Measurements from ENCODE around the gene CHST2. TPM values are rescaled to one million over a fixed set of nuclear protein-coding genes. Genes with fewer than 3 reads are reported as not detected.

Gene CHST2
- polyA plus RNA-seq, 4 donors: 0.81 to 3.4 (median 2.2) TPM; not detected in 1

GRCh38 chr3:143080196-143080595 lies 39.4 kb upstream of the CHST2 start:
- Histone ChIP-seq H3K36me3 (ENCODE audit: control insufficient read depth in 3 of 3, insufficient read depth in 2 of 3, low read depth in 1 of 3, low read length in 3 of 3) (no peaks in the 10 kb centered on the region), H3K27me3 (ENCODE audit: control insufficient read depth in 3 of 3, insufficient read depth in 3 of 3, low read length in 3 of 3) (no peaks in the 10 kb centered on the region), H3K27ac (ENCODE audit: low read depth in 1 of 3, low read length in 2 of 3) (no peak overlapping the region), H3K9me3 (ENCODE audit: control insufficient read depth in 2 of 2, insufficient read depth in 1 of 2, low read depth in 1 of 2, low read length in 1 of 2) (peaks cover 0 to 6% of the 10 kb centered on the region in 2 donors), H3K4me3 (ENCODE audit: low read depth in 1 of 3, low read length in 3 of 3) (no peak overlapping the region), H3K4me1 (ENCODE audit: control insufficient read depth in 3 of 3, insufficient read depth in 2 of 3, low read depth in 1 of 3, low read length in 2 of 3) (no peaks in the 10 kb centered on the region)
- WGBS, 3 donors: 85 to 91% (median 86%) methylated on average over 5 of the region's 5 CpGs
- no peak for DNase-seq
- no peak for FAIRE-seq

GRCh38 chr3:143081365-143081764 lies 38.2 kb upstream of the CHST2 start:
- peaks cover 0 to 9% of the 10 kb centered on the region in 2 donors for H3K9me3 ChIP-seq (ENCODE audit: control insufficient read depth in 2 of 2, insufficient read depth in 1 of 2, low read depth in 1 of 2, low read length in 1 of 2)

GRCh38 chr3:143081844-143082778 lies 37.5 kb upstream of the CHST2 start:
- FAIRE-seq: no peak
- peaks cover 0 to 9% of the 10 kb centered on the region in 2 donors for H3K9me3 ChIP-seq (ENCODE audit: control insufficient read depth in 2 of 2, insufficient read depth in 1 of 2, low read depth in 1 of 2, low read length in 1 of 2)
- no peaks in the 10 kb centered on the region for H3K4me1 ChIP-seq (ENCODE audit: control insufficient read depth in 3 of 3, insufficient read depth in 2 of 3, low read depth in 1 of 3, low read length in 2 of 3)
- H3K36me3 ChIP-seq (ENCODE audit: control insufficient read depth in 3 of 3, insufficient read depth in 2 of 3, low read depth in 1 of 3, low read length in 3 of 3): no peaks in the 10 kb centered on the region
- H3K27me3 ChIP-seq (ENCODE audit: control insufficient read depth in 3 of 3, insufficient read depth in 3 of 3, low read length in 3 of 3): no peaks in the 10 kb centered on the region
- H3K27ac ChIP-seq (ENCODE audit: low read depth in 1 of 3, low read length in 2 of 3): peak overlapping the region in 1 of 3 donors; percentile 46
- 77 to 80% (median 79%) methylated on average over 19 of the region's 19 CpGs for WGBS, 3 donors
- no peak overlapping the region for H3K4me3 ChIP-seq (ENCODE audit: low read depth in 1 of 3, low read length in 3 of 3)
- DNase-seq: no peak

More at GRCh38 chr3:143081365-143081764, 38.2 kb upstream of the CHST2 start:
- Histone ChIP-seq H3K4me1 (ENCODE audit: control insufficient read depth in 3 of 3, insufficient read depth in 2 of 3, low read depth in 1 of 3, low read length in 2 of 3) (no peaks in the 10 kb centered on the region), H3K27me3 (ENCODE audit: control insufficient read depth in 3 of 3, insufficient read depth in 3 of 3, low read length in 3 of 3) (no peaks in the 10 kb centered on the region), H3K36me3 (ENCODE audit: control insufficient read depth in 3 of 3, insufficient read depth in 2 of 3, low read depth in 1 of 3, low read length in 3 of 3) (no peaks in the 10 kb centered on the region), H3K27ac (ENCODE audit: low read depth in 1 of 3, low read length in 2 of 3) (no peak overlapping the region), H3K4me3 (ENCODE audit: low read depth in 1 of 3, low read length in 3 of 3) (no peak overlapping the region)
- 84 to 96% (median 94%) methylated on average over 1 of the region's 1 CpG for WGBS, 3 donors
- no peak for FAIRE-seq
- DNase-seq: no peak

- no peak overlapping the region for H3K4me3 ChIP-seq (ENCODE audit: low read depth in 1 of 3, low read length in 3 of 3)
- H3K36me3 ChIP-seq (ENCODE audit: control insufficient read depth in 3 of 3, insufficient read depth in 2 of 3, low read depth in 1 of 3, low read length in 3 of 3): no peaks in the 10 kb centered on the region
- H3K4me1 ChIP-seq (ENCODE audit: control insufficient read depth in 3 of 3, insufficient read depth in 2 of 3, low read depth in 1 of 3, low read length in 2 of 3): no peaks in the 10 kb centered on the region
- H3K27me3 ChIP-seq (ENCODE audit: control insufficient read depth in 3 of 3, insufficient read depth in 3 of 3, low read length in 3 of 3): no peaks in the 10 kb centered on the region
- no peak overlapping the region for H3K27ac ChIP-seq (ENCODE audit: low read depth in 1 of 3, low read length in 2 of 3)
- 76 to 80% (median 80%) methylated on average over 3 of the region's 3 CpGs for WGBS, 3 donors
- DNase-seq (no peak), FAIRE-seq (no peak)
- peaks cover 0 to 9% of the 10 kb centered on the region in 2 donors for H3K9me3 ChIP-seq (ENCODE audit: control insufficient read depth in 2 of 2, insufficient read depth in 1 of 2, low read depth in 1 of 2, low read length in 1 of 2)
Measured at GRCh38 chr3:143083781-143084180, 35.8 kb upstream of the CHST2 start.

- Histone ChIP-seq H3K27me3 (ENCODE audit: control insufficient read depth in 3 of 3, insufficient read depth in 3 of 3, low read length in 3 of 3) (no peaks in the 10 kb centered on the region), H3K36me3 (ENCODE audit: control insufficient read depth in 3 of 3, insufficient read depth in 2 of 3, low read depth in 1 of 3, low read length in 3 of 3) (no peaks in the 10 kb centered on the region), H3K9me3 (ENCODE audit: control insufficient read depth in 2 of 2, insufficient read depth in 1 of 2, low read depth in 1 of 2, low read length in 1 of 2) (peaks cover 0 to 9% of the 10 kb centered on the region in 2 donors), H3K4me1 (ENCODE audit: control insufficient read depth in 3 of 3, insufficient read depth in 2 of 3, low read depth in 1 of 3, low read length in 2 of 3) (no peaks in the 10 kb centered on the region), H3K4me3 (ENCODE audit: low read depth in 1 of 3, low read length in 3 of 3) (no peak overlapping the region), H3K27ac (ENCODE audit: low read depth in 1 of 3, low read length in 2 of 3) (no peak overlapping the region)
- FAIRE-seq (no peak), DNase-seq (no peak)
- 81 to 89% (median 89%) methylated on average over 17 of the region's 17 CpGs for WGBS, 3 donors
Measured at GRCh38 chr3:143084856-143085731, 34.5 kb upstream of the CHST2 start.

GRCh38 chr3:143088835-143089234 lies 30.7 kb upstream of the CHST2 start:
- Histone ChIP-seq H3K27me3 (ENCODE audit: control insufficient read depth in 3 of 3, insufficient read depth in 3 of 3, low read length in 3 of 3) (no peaks in the 10 kb centered on the region), H3K4me3 (ENCODE audit: low read depth in 1 of 3, low read length in 3 of 3) (no peak overlapping the region), H3K4me1 (ENCODE audit: control insufficient read depth in 3 of 3, insufficient read depth in 2 of 3, low read depth in 1 of 3, low read length in 2 of 3) (no peaks in the 10 kb centered on the region), H3K27ac (ENCODE audit: low read depth in 1 of 3, low read length in 2 of 3) (no peak overlapping the region), H3K9me3 (ENCODE audit: control insufficient read depth in 2 of 2, insufficient read depth in 1 of 2, low read depth in 1 of 2, low read length in 1 of 2) (peaks cover 0 to 9% of the 10 kb centered on the region in 2 donors), H3K36me3 (ENCODE audit: control insufficient read depth in 3 of 3, insufficient read depth in 2 of 3, low read depth in 1 of 3, low read length in 3 of 3) (no peaks in the 10 kb centered on the region)
- DNase-seq (no peak), FAIRE-seq (no peak)
- WGBS, 3 donors: 85 to 93% (median 89%) methylated on average over 1 of the region's 1 CpG

GRCh38 chr3:143089965-143090364 lies 29.6 kb upstream of the CHST2 start:
- Histone ChIP-seq H3K36me3 (ENCODE audit: control insufficient read depth in 3 of 3, insufficient read depth in 2 of 3, low read depth in 1 of 3, low read length in 3 of 3) (no peaks in the 10 kb centered on the region), H3K27me3 (ENCODE audit: control insufficient read depth in 3 of 3, insufficient read depth in 3 of 3, low read length in 3 of 3) (no peaks in the 10 kb centered on the region), H3K4me1 (ENCODE audit: control insufficient read depth in 3 of 3, insufficient read depth in 2 of 3, low read depth in 1 of 3, low read length in 2 of 3) (no peaks in the 10 kb centered on the region), H3K27ac (ENCODE audit: low read depth in 1 of 3, low read length in 2 of 3) (no peak overlapping the region), H3K9me3 (ENCODE audit: control insufficient read depth in 2 of 2, insufficient read depth in 1 of 2, low read depth in 1 of 2, low read length in 1 of 2) (peaks cover 0 to 4% of the 10 kb centered on the region in 2 donors), H3K4me3 (ENCODE audit: low read depth in 1 of 3, low read length in 3 of 3) (no peak overlapping the region)
- no peak for FAIRE-seq
- DNase-seq: no peak
- 94 to 98% (median 97%) methylated on average over 4 of the region's 4 CpGs for WGBS, 3 donors

GRCh38 chr3:143090486-143090885 lies 29.1 kb upstream of the CHST2 start:
- no peak for DNase-seq
- no peak for FAIRE-seq
- H3K9me3 ChIP-seq (ENCODE audit: control insufficient read depth in 2 of 2, insufficient read depth in 1 of 2, low read depth in 1 of 2, low read length in 1 of 2): peaks cover 0 to 4% of the 10 kb centered on the region in 2 donors
- 47 to 65% (median 53%) methylated on average over 5 of the region's 5 CpGs for WGBS, 3 donors
- no peak overlapping the region for H3K4me3 ChIP-seq (ENCODE audit: low read depth in 1 of 3, low read length in 3 of 3)
- no peaks in the 10 kb centered on the region for H3K27me3 ChIP-seq (ENCODE audit: control insufficient read depth in 3 of 3, insufficient read depth in 3 of 3, low read length in 3 of 3)
- H3K4me1 ChIP-seq (ENCODE audit: control insufficient read depth in 3 of 3, insufficient read depth in 2 of 3, low read depth in 1 of 3, low read length in 2 of 3): no peaks in the 10 kb centered on the region
- no peaks in the 10 kb centered on the region for H3K36me3 ChIP-seq (ENCODE audit: control insufficient read depth in 3 of 3, insufficient read depth in 2 of 3, low read depth in 1 of 3, low read length in 3 of 3)
- no peak overlapping the region for H3K27ac ChIP-seq (ENCODE audit: low read depth in 1 of 3, low read length in 2 of 3)
